H1 (cell line): ENCODE data around the gene TUT1. TPM values are rescaled to one million over a fixed set of nuclear protein-coding genes. Genes with fewer than 3 reads are reported as not detected.
"Not testable (repeated sequence)": the region's sequence is repeated elsewhere in the genome, so short reads cannot be mapped to it uniquely, and the experiment has no call there.

Experiments
- CTCF ChIA-PET: fragments of 300-600 bp; sonication (Branson Sonifier 250); formaldehyde crosslinking; loops from one replicate; lab custom pipeline; 2021; ENCODE audit not compliant: partially characterized antibody; lab: Charles Lee
- POLR2A ChIA-PET: fragments of 300-600 bp; sonication (Branson Sonifier 250); formaldehyde crosslinking; loops from one replicate; lab custom pipeline; 2021; ENCODE audit warnings: inconsistent platforms; ENCODE audit not compliant: partially characterized antibody; lab: Charles Lee
- DNase-seq, 2 experiments: peaks; one replicate each; pipeline versions ENCODE4 v3.0.0 to v3.0.0-alpha.2; 2010 to 2022; ENCODE audit warnings: low spot score in 2 of 2, low read depth in 1 of 2, mixed read lengths in 1 of 2
- FAIRE-seq: peaks from 2 replicates; lab custom pipeline; 2011; peaks lifted over from hg19 to GRCh38; lab: Jason Lieb, UNC
- H2AFZ ChIP-seq: 2 replicates; pipeline ENCODE4 v1.8.1; 2012; ENCODE audit warnings: low read length, inconsistent platforms
- H2AK5ac ChIP-seq: 2 replicates; pipeline ENCODE4 v1.6.1; 2013; ENCODE audit warnings: low read depth, low read length
- H2BK120ac ChIP-seq: replicated peaks from 2 replicates; pipeline ENCODE3; 2013; ENCODE audit warnings: low read depth, low read length, inconsistent platforms
- H2BK12ac ChIP-seq: 2 replicates; pipeline ENCODE4 v1.6.1; 2013; ENCODE audit warnings: low read depth, low read length
- H2BK15ac ChIP-seq: 2 replicates; pipeline ENCODE4 v1.6.1; 2013; ENCODE audit warnings: low read length
- H2BK20ac ChIP-seq: 2 replicates; pipeline ENCODE4 v1.6.1; 2013; ENCODE audit warnings: low read length
- H2BK5ac ChIP-seq: 2 replicates; pipeline ENCODE4 v1.6.1; 2013; ENCODE audit warnings: low read depth, low read length
- H3K14ac ChIP-seq: 2 replicates; pipeline ENCODE4 v1.6.1; 2013; ENCODE audit warnings: inconsistent platforms; ENCODE audit not compliant: insufficient read length
- H3K18ac ChIP-seq: 2 replicates; pipeline ENCODE4 v1.6.1; 2013; ENCODE audit warnings: low read length; ENCODE audit errors: extremely low read depth
- H3K23ac ChIP-seq: 2 replicates; pipeline ENCODE4 v1.6.1; 2013; ENCODE audit warnings: inconsistent platforms; ENCODE audit not compliant: insufficient read length
- H3K23me2 ChIP-seq: 2 replicates; pipeline ENCODE4 v1.6.1; 2013; ENCODE audit warnings: low read depth, low read length
- H3K27ac ChIP-seq: 2 replicates; pipeline ENCODE4 v1.6.1; 2011; ENCODE audit warnings: low read depth, low read length, inconsistent platforms
- H3K27me3 ChIP-seq, 4 experiments: replicated peaks in 1 of 4; 1 replicate in 1 of 4; 2 replicates in 3 of 4; pipeline versions ENCODE4 v1.6.1 to v1.8.1; 2011 to 2013; ENCODE audit warnings: low read length in 3 of 4, mild to moderate bottlenecking in 3 of 4, inconsistent platforms in 2 of 4, mixed read lengths in 2 of 4, moderate library complexity in 1 of 4; ENCODE audit not compliant: control insufficient read depth in 3 of 4, insufficient read depth in 3 of 4; ENCODE audit errors: extremely low read depth in 1 of 4
- H3K36me3 ChIP-seq, 4 experiments: 2 replicates each; pipeline versions ENCODE4 v1.6.1 to v1.8.1; 2011 to 2013; ENCODE audit warnings: mild to moderate bottlenecking in 4 of 4, low read length in 3 of 4, moderate library complexity in 2 of 4, control low read depth in 1 of 4, inconsistent platforms in 1 of 4; ENCODE audit not compliant: insufficient read depth in 4 of 4, control insufficient read depth in 2 of 4
- H3K4ac ChIP-seq: replicated peaks from 2 replicates; pipeline ENCODE3; 2013; ENCODE audit warnings: low read length, low read depth, mixed read lengths, inconsistent platforms; ENCODE audit not compliant: insufficient read length
- H3K4me1 ChIP-seq, 4 experiments: replicated peaks in 1 of 4; 1 replicate in 1 of 4; 2 replicates in 3 of 4; pipeline versions ENCODE4 v1.6.1 to v1.8.1; 2011 to 2013; ENCODE audit warnings: low read length in 3 of 4, inconsistent platforms in 2 of 4, mixed read lengths in 1 of 4; ENCODE audit not compliant: insufficient read depth in 4 of 4, control insufficient read depth in 3 of 4
- H3K4me2 ChIP-seq, 2 experiments: 2 replicates each; pipeline versions ENCODE4 v1.6.1 to v1.8.1; 2011 to 2013; ENCODE audit warnings: low read depth in 2 of 2, low read length in 2 of 2, control low read depth in 1 of 2, inconsistent platforms in 1 of 2, mild to moderate bottlenecking in 1 of 2; ENCODE audit not compliant: insufficient read depth in 1 of 2
- H3K4me3 ChIP-seq, 4 experiments: fragments of 200-600, 300-600 bp in 1 of 4; sonication (generic), shearing (Covaris generic), sonication (Bioruptor Twin) in 1 of 4; 2 replicates each; pipeline versions ENCODE4 v1.5.1 to v1.8.1; 2011 to 2016; ENCODE audit warnings: low read length in 4 of 4, low read depth in 3 of 4, control low read depth in 2 of 4, inconsistent platforms in 2 of 4, mild to moderate bottlenecking in 2 of 4, mixed read lengths in 1 of 4, moderate library complexity in 1 of 4; ENCODE audit not compliant: insufficient read depth in 2 of 4; ENCODE audit errors: extremely low read depth in 1 of 4
- H3K56ac ChIP-seq: replicated peaks from 2 replicates; pipeline ENCODE3; 2013; ENCODE audit warnings: low read depth, mild to moderate bottlenecking, mixed read lengths, low read length, inconsistent platforms; ENCODE audit not compliant: insufficient read length
- H3K79me1 ChIP-seq: 2 replicates; pipeline ENCODE4 v1.6.1; 2013; ENCODE audit warnings: low read depth, low read length, control low read depth
- H3K79me2 ChIP-seq, 2 experiments: 2 replicates each; pipeline versions ENCODE4 v1.6.1 to v1.8.1; 2012 to 2013; ENCODE audit warnings: low read length in 2 of 2, mild to moderate bottlenecking in 2 of 2, inconsistent platforms in 1 of 2; ENCODE audit not compliant: insufficient read depth in 2 of 2, control insufficient read depth in 1 of 2
- H3K9ac ChIP-seq, 4 experiments: replicated peaks in 1 of 4; 1 replicate in 1 of 4; 2 replicates in 3 of 4; pipeline versions ENCODE4 v1.6.1 to v1.8.1; 2011 to 2013; ENCODE audit warnings: low read depth in 3 of 4, low read length in 3 of 4, control low read depth in 2 of 4, mild to moderate bottlenecking in 2 of 4, moderate library complexity in 2 of 4, inconsistent platforms in 1 of 4; ENCODE audit errors: extremely low read depth in 1 of 4
- H3K9me3 ChIP-seq, 2 experiments: 2 replicates each; pipeline versions ENCODE4 v1.6.1 to v1.8.1; 2012 to 2013; ENCODE audit warnings: mild to moderate bottlenecking in 2 of 2, moderate library complexity in 2 of 2, control low read depth in 1 of 2, inconsistent platforms in 1 of 2, low read depth in 1 of 2, low read length in 1 of 2, mixed read lengths in 1 of 2; ENCODE audit not compliant: insufficient read depth in 2 of 2
- H4K20me1 ChIP-seq, 2 experiments: replicated peaks in 1 of 2; 2 replicates each; pipeline versions ENCODE3 to v1.8.1; 2011 to 2013; ENCODE audit warnings: inconsistent platforms in 2 of 2, low read length in 2 of 2, mild to moderate bottlenecking in 1 of 2; ENCODE audit not compliant: insufficient read depth in 2 of 2, control insufficient read depth in 1 of 2
- H4K5ac ChIP-seq: 2 replicates; pipeline ENCODE4 v1.6.1; 2013; ENCODE audit warnings: low read length, low read depth, mixed read lengths, inconsistent platforms; ENCODE audit not compliant: insufficient read length
- H4K8ac ChIP-seq: 2 replicates; pipeline ENCODE4 v1.8.0; 2013; ENCODE audit warnings: mild to moderate bottlenecking, moderate library complexity, low read length, inconsistent platforms; ENCODE audit not compliant: insufficient read depth; ENCODE audit errors: extremely low read depth
- H4K91ac ChIP-seq: replicated peaks from 2 replicates; pipeline ENCODE3; 2013; ENCODE audit warnings: low read length, mixed read lengths, inconsistent platforms; ENCODE audit not compliant: insufficient read length
- WGBS, 2 experiments: shearing (Covaris generic) in 1 of 2; methylation state at CpG; one replicate each; pipeline versions ENCODE4 v1.1.6 to v1.1.7; 2013 to 2015; ENCODE audit warnings: low lambda C conversion rate in 2 of 2, mixed read lengths in 2 of 2, inconsistent platforms in 1 of 2, low coverage in 1 of 2, missing lambda C conversion rate in 1 of 2; ENCODE audit not compliant: insufficient replicate concordance in 2 of 2, insufficient coverage in 1 of 2, insufficient read length in 1 of 2; ENCODE audit errors: extremely low coverage in 1 of 2, missing lambda C conversion rate in 1 of 2; 5-methylcytosine and 5-hydroxymethylcytosine counted together
- polyA plus RNA-seq, 7 experiments: library from polyadenylated mRNA; depleted of rRNA in 3 of 7; stranded (reverse) in 5 of 7; unstranded in 2 of 7; fragments of >200 nt in 5 of 7; fragments of 200-250 nt in 2 of 7; gene quantifications; 1 replicate in 5 of 7; 2 replicates in 1 of 7; 4 replicates in 1 of 7; pipeline versions ENCODE4 v1.2.1 to v1.2.3, GENCODE V29; 2011 to 2013; ENCODE audit warnings: missing spikeins in 2 of 7, mixed read lengths in 2 of 7
- total RNA-seq: library from RNA; stranded (reverse); fragmentation: NEBNext Ultra II Directional; extraction: Animal tissue kit (Norgen Biotek cat#: 25700); gene quantifications from 2 replicates; pipeline ENCODE4 v1.2.1, GENCODE V29; 2021

The TUT1 gene
- total and polyA plus RNA-seq, 2 of the 8 experiments (the other 6 are each of a cell fraction or from before 2014, with no cell fraction given), result 17.8 to 24.6 TPM

- H2AFZ ChIP-seq, H3K14ac ChIP-seq, H2BK15ac ChIP-seq, H2BK5ac ChIP-seq, H2BK120ac ChIP-seq, H3K4me1 ChIP-seq, H4K8ac ChIP-seq, DNase-seq, FAIRE-seq, H3K4me2 ChIP-seq, H3K4ac ChIP-seq, H4K20me1 ChIP-seq, H3K9ac ChIP-seq, H3K18ac ChIP-seq, H3K4me3 ChIP-seq, H3K23ac ChIP-seq, H3K23me2 ChIP-seq, H4K5ac ChIP-seq, H2AK5ac ChIP-seq, H3K79me1 ChIP-seq, H3K56ac ChIP-seq, H2BK12ac ChIP-seq, H2BK20ac ChIP-seq, H3K27ac ChIP-seq, H3K27me3 ChIP-seq, H3K9me3 ChIP-seq, H4K91ac ChIP-seq: not testable (repeated sequence)
- H3K79me2 ChIP-seq, result peaks cover 0 to 11% of the 10 kb centered on the region in 2 experiments; a peak in 1 of 4 replicates
- 95% methylated on average over 7 of the region's 7 CpGs; no CpG with 5 or more reads in 1 of the 2 experiments for WGBS, 2 experiments
- peaks cover 0 to 40% (median 9%) of the 10 kb centered on the region in 4 experiments; a peak in 7 of 8 replicates for H3K36me3 ChIP-seq
- POLR2A ChIA-PET, result interaction anchor here (0.6 to 9.7 kb wide), 4 partner anchors 12 to 37 kb away, joined by 3 to 167 read pairs (median 4); partner anchors contain the start of genes B3GAT3 and EEF1G
- CTCF ChIA-PET, result interaction anchor here (0.7 to 1.4 kb wide), 4 partner anchors 10 to 191 kb away, joined by 3 to 4 read pairs (median 3); no protein-coding TSS in a partner anchor
These were observed 6.0 kb downstream of the TUT1 start for GRCh38 chr11:62585356-62585755.

- not testable (repeated sequence) for H3K56ac ChIP-seq, H3K27me3 ChIP-seq, H3K4me2 ChIP-seq, H3K14ac ChIP-seq, H4K20me1 ChIP-seq, H2AK5ac ChIP-seq, H2BK20ac ChIP-seq, H4K91ac ChIP-seq, H3K9me3 ChIP-seq, H3K27ac ChIP-seq, H2AFZ ChIP-seq, H3K79me2 ChIP-seq, H2BK5ac ChIP-seq, H3K4me3 ChIP-seq, H3K23me2 ChIP-seq, H3K18ac ChIP-seq, DNase-seq, H3K4ac ChIP-seq, H3K4me1 ChIP-seq, H4K8ac ChIP-seq, H3K9ac ChIP-seq, H3K79me1 ChIP-seq, H2BK15ac ChIP-seq, FAIRE-seq, H2BK120ac ChIP-seq, H4K5ac ChIP-seq, H3K23ac ChIP-seq, H2BK12ac ChIP-seq
- 100% methylated on average over 4 of the region's 4 CpGs; no CpG with 5 or more reads in 1 of the 2 experiments for WGBS, 2 experiments
- ChIA-PET CTCF (interaction anchor here (0.6 kb wide), 1 partner anchor 266 kb away, joined by 3 read pairs; no protein-coding TSS in a partner anchor), POLR2A (interaction anchor here (0.9 to 1.8 kb wide), 4 partner anchors 10 to 12 kb away, joined by 3 to 11 read pairs (median 6); partner anchors contain the start of gene TUT1)
- H3K36me3 ChIP-seq, result peaks cover 7 to 25% (median 11%) of the 10 kb centered on the region in 4 experiments
These were observed 9.6 kb downstream of the TUT1 start for GRCh38 chr11:62581735-62582134.
